ENCODE results near the gene DMWD. TPM values are rescaled to one million over a fixed set of nuclear protein-coding genes. Genes with fewer than 3 reads are reported as not detected.

Gene DMWD
- total RNA-seq, 2 donors from 2014 or later = 19.7 to 20.4 TPM

DNA sequence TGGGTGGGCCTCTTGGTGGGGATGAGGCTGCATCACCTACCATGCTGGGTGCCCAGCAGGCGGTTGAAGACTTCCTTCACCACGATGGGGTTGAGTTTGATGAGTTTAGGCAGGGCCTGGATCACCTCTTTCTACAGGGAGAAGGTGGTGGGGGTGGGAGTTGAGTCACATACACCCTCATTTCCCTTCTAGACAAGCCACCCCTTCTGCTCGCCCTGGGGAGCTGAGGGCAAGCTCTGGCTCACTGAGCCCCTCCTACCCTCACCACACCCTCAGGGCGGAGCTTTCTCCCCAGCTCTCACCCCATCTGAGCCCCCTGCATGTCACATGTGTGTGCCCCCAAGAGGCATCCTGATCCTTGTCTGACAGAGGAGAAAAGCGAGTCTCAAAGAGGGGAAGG, 30.1 kb upstream of the DMWD start:
- no peak for DNase-seq
- peaks cover 2% of the 10 kb centered on the region for H3K4me1 ChIP-seq
- no peak for ATAC-seq
- no peaks in the 10 kb centered on the region for H3K27me3 ChIP-seq
- TF ChIP-seq CTCF (IDR thresholded peaks at IDR 0.05) (no peak), POLR2A (IDR thresholded peaks at IDR 0.05) (no peak)
- intact Hi-C loops (cut with DNase I) = no loop called here
- peaks cover 0 to 21% of the 10 kb centered on the region in 2 donors for H3K36me3 ChIP-seq (replicated peaks in 1 of 2; ENCODE audit: insufficient read depth in 1 of 2, low read depth in 2 of 2)
- no peak overlapping the region for H3K27ac ChIP-seq
- H3K4me3 ChIP-seq = no peak overlapping the region
- WGBS, 2 donors = 93 to 100% methylated on average over 4 to 5 of the region's 5 CpGs
- H3K9me3 ChIP-seq = no peaks in the 10 kb centered on the region

DNA sequence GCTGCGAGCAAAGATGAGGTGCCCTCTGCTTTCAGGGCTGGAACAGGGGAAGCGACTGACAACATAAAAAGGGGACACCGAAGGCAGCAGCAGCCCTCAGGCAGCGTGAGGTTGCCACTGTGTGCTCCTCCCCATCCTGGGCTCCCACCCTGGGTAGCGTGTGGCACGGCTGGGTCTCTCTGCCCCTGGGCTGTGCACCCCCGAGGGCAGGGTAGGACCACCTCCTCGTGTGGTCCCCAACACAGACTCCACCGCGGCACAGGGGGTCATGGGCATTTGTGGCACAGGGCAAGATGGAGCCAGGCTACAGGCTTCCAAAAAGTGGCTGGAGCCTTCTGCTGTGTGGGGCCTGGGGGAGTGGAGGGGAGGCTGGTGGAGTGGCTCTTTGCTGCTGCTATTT, 28.9 kb upstream of the DMWD start:
- H3K9me3 ChIP-seq = no peaks in the 10 kb centered on the region
- no peak overlapping the region for H3K4me3 ChIP-seq
- WGBS, 2 donors = 83 to 84% methylated on average over 4 to 10 of the region's 10 CpGs
- H3K27me3 ChIP-seq = no peaks in the 10 kb centered on the region
- peaks cover 6% of the 10 kb centered on the region for H3K4me1 ChIP-seq
- no peak overlapping the region for H3K27ac ChIP-seq
- H3K36me3 ChIP-seq (replicated peaks in 1 of 2; ENCODE audit: insufficient read depth in 1 of 2, low read depth in 2 of 2) = peaks cover 0 to 16% of the 10 kb centered on the region in 2 donors
- intact Hi-C loops (cut with DNase I) = no loop called here
- DNase-seq = no peak
- no peak for TF ChIP-seq POLR2A (IDR thresholded peaks at IDR 0.05)
- TF ChIP-seq CTCF (IDR thresholded peaks at IDR 0.05) = no peak
- no peak for ATAC-seq

GRCh38 chr19:45821103-45821521, 28.5 kb upstream of the DMWD start:
- no peaks in the 10 kb centered on the region for H3K9me3 ChIP-seq
- peaks cover 6% of the 10 kb centered on the region for H3K4me1 ChIP-seq
- DNase-seq (no peak), ATAC-seq (no peak)
- intact Hi-C loops (cut with DNase I) = no loop called here
- no peaks in the 10 kb centered on the region for H3K27me3 ChIP-seq
- peaks cover 0 to 12% of the 10 kb centered on the region in 2 donors for H3K36me3 ChIP-seq (replicated peaks in 1 of 2; ENCODE audit: insufficient read depth in 1 of 2, low read depth in 2 of 2)
- TF ChIP-seq POLR2A (IDR thresholded peaks at IDR 0.05) (no peak), CTCF (IDR thresholded peaks at IDR 0.05) (no peak)
- no peak overlapping the region for H3K4me3 ChIP-seq
- WGBS, 2 donors = 88 to 95% methylated on average over 8 of the region's 8 CpGs
- H3K27ac ChIP-seq = no peak overlapping the region

DNA sequence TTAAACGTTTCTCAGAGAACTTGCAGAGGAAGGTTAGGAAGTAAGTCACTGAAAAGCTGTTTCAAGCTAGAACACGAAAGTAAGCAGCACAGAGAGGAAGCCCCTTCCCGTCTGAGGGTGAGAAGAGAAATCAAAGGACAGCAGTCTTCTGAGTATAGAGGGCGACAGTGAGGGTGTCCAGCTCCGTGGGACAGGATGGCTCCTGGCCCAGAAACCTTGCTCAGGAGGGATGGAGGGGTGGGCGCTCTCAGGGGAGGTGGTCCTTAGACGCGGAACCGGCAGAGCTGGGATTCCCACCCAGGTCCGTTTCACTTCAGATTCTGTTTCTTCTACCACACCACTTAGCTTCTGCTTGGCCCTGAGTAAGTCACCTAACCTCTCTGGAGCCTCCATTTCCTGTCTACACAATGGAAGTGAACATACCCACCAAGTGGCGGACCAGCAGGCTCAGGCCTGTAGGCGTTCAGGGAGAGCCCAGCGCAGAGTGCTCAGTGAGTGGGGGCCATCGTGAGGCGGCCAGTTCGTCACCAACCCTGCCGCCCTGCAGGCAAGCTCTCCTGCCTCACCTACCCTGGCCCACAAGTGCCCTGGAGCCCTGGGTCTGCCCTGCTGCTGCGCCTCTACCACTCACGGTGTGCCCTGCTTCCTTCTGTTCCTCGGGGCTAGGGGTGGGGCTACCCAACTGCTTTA, 27.9 kb upstream of the DMWD start:
- no peak overlapping the region for H3K4me3 ChIP-seq
- H3K36me3 ChIP-seq (replicated peaks in 1 of 2; ENCODE audit: insufficient read depth in 1 of 2, low read depth in 2 of 2) = peaks cover 0 to 6% of the 10 kb centered on the region in 2 donors
- H3K27ac ChIP-seq = no peak overlapping the region
- ATAC-seq = no peak
- no peaks in the 10 kb centered on the region for H3K27me3 ChIP-seq
- no peak for DNase-seq
- intact Hi-C loops (cut with DNase I) = no loop called here
- WGBS, 2 donors = 59 to 72% methylated on average over 10 to 18 of the region's 20 CpGs
- H3K9me3 ChIP-seq = no peaks in the 10 kb centered on the region
- H3K4me1 ChIP-seq = peaks cover 6% of the 10 kb centered on the region
- TF ChIP-seq CTCF (IDR thresholded peaks at IDR 0.05) = no peak
- TF ChIP-seq POLR2A (IDR thresholded peaks at IDR 0.05) = no peak

DNA sequence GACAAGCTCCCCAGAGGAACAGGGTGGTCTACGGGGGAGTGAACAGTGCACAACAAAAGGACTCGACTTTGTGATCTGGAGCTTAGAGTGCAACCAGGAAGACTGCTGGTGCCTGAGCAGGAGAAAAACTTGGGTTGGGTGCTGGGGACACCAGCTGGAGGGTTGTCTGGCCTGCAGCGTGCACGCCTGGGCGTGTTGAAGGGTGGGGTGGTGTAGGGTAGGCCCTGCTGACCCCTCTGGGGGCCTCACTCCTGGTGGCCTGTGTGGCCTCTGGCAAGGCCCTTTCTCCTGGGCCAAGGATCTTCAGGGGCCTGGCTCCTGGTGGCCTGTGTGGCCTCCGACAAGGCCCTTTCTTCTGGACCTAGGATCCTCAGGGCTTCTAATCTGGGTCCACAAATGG, 27.1 kb upstream of the DMWD start:
- no peak for ATAC-seq
- TF ChIP-seq POLR2A (IDR thresholded peaks at IDR 0.05) = no peak
- Histone ChIP-seq H3K27ac (no peak overlapping the region), H3K4me1 (peaks cover 6% of the 10 kb centered on the region), H3K9me3 (no peaks in the 10 kb centered on the region), H3K4me3 (no peak overlapping the region), H3K27me3 (no peaks in the 10 kb centered on the region), H3K36me3 (replicated peaks in 1 of 2; ENCODE audit: insufficient read depth in 1 of 2, low read depth in 2 of 2) (peaks cover 0 to 2% of the 10 kb centered on the region in 2 donors)
- DNase-seq = no peak
- intact Hi-C loops (cut with DNase I) = loop anchor here (5.0 kb wide), 1 partner anchor 188 kb away; no protein-coding TSS in a partner anchor
- 76 to 85% methylated on average over 2 to 6 of the region's 6 CpGs for WGBS, 2 donors
